Type B pancreatic cell (in vitro differentiated cells): Measurements from ENCODE around the gene ZNF674. TPM values are rescaled to one million over a fixed set of nuclear protein-coding genes. Genes with fewer than 3 reads are reported as not detected.

ENCODE experiments used
- DNase-seq: peaks from one replicate; pipeline ENCODE4 v3.0.0; 2021; ENCODE audit warnings: mixed read lengths; ENCODE audit not compliant: unreplicated experiment; ENCODE audit errors: extremely low spot score
- H3K27ac Mint-ChIP-seq: 2 replicates; pipeline ENCODE4 v1.8.0; 2021; ENCODE audit warnings: mild to moderate bottlenecking, mixed read lengths
- H3K27me3 Mint-ChIP-seq: 2 replicates; pipeline ENCODE4 v1.8.0; 2021; ENCODE audit warnings: mixed read lengths
- H3K36me3 Mint-ChIP-seq: 2 replicates; pipeline ENCODE4 v1.8.0; 2021; ENCODE audit warnings: mixed read lengths
- H3K4me1 Mint-ChIP-seq: one replicate; pipeline ENCODE4 v1.8.0; 2021; ENCODE audit warnings: mixed read lengths; ENCODE audit not compliant: unreplicated experiment
- H3K4me3 Mint-ChIP-seq: 2 replicates; pipeline ENCODE4 v1.8.0; 2021; ENCODE audit warnings: mild to moderate bottlenecking, mixed read lengths
- H3K9me3 Mint-ChIP-seq: 2 replicates; pipeline ENCODE4 v1.8.0; 2021; ENCODE audit warnings: mixed read lengths
- total RNA-seq: library from RNA; stranded (reverse); gene quantifications from 2 replicates; pipeline ENCODE4 v1.2.1, GENCODE V29; 2021; ENCODE audit warnings: low replicate concordance
- TF ChIP-seq, protein P1 (sequence below): fragments of 200-600 bp; sonication (generic); conservative IDR thresholded peaks from 2 replicates; pipeline ENCODE4 v1.5.0; 2021; ENCODE audit warnings: antibody characterized with exemption, mild to moderate bottlenecking

Gene ZNF674
- total RNA-seq, 1 donor from 2014 or later: 3.5 TPM

DNA sequence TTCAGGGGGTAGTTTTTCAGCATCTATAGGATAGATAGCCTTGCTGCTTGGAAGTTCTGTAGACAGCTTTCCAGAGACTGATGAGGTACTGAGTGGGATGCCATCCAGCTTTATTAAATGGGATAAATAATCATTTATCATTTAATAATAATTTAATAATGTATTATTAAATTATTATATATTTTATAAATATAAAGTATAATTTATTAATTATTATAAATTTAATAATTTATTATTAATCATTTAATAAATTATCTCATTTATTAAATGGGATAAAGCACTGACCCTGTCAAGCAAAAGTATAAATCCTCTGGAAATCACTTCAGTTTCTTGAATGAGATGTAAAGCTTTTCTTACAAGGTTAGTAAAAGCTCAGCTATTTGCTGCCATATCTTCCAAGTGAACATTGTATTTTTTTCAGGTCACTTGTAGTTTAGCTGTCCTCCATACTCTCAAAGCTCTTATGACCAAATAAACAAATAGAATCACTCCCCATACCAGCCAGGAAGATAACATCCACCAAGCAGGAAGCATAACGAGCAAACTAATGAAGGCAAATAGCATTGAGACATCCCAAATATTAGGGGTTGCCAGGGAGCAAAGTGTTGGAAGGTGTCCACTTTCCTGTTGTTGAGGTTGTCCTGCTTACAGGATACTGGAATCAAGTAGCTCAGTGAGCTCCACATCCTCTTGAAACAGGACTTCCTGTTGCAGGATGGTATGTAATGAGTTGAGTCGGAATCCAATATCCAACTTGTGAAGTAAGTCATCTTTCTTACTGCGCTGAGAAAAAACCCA, 88.9 kb downstream of the ZNF674 start:
- Mint-ChIP-seq H3K27me3 (no peaks in the 10 kb centered on the region), H3K4me1 (no peaks in the 10 kb centered on the region), H3K36me3 (peaks cover 15% of the 10 kb centered on the region), H3K4me3 (no peak overlapping the region), H3K9me3 (no peaks in the 10 kb centered on the region), H3K27ac (no peak overlapping the region)
- no peak for DNase-seq
- TF ChIP-seq, protein P1, sequence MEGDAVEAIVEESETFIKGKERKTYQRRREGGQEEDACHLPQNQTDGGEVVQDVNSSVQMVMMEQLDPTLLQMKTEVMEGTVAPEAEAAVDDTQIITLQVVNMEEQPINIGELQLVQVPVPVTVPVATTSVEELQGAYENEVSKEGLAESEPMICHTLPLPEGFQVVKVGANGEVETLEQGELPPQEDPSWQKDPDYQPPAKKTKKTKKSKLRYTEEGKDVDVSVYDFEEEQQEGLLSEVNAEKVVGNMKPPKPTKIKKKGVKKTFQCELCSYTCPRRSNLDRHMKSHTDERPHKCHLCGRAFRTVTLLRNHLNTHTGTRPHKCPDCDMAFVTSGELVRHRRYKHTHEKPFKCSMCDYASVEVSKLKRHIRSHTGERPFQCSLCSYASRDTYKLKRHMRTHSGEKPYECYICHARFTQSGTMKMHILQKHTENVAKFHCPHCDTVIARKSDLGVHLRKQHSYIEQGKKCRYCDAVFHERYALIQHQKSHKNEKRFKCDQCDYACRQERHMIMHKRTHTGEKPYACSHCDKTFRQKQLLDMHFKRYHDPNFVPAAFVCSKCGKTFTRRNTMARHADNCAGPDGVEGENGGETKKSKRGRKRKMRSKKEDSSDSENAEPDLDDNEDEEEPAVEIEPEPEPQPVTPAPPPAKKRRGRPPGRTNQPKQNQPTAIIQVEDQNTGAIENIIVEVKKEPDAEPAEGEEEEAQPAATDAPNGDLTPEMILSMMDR: no peak

Other genes starting within 250 kb of the ZNF674 start
- 1.2 and 3.8 TPM in 2 replicates for gene CHST7, start 28.3 kb upstream of the ZNF674 start, total RNA-seq
- gene SLC9A7, start 213.7 kb upstream of the ZNF674 start, total RNA-seq: 7.5 and 10.9 TPM in 2 replicates